ENCODE measurements around the gene AMFR. TPM values are rescaled to one million over a fixed set of nuclear protein-coding genes. Genes with fewer than 3 reads are reported as not detected.

AMFR gene
- total and polyA plus RNA-seq, 2 of the 13 experiments (the other 11 are each of a cell fraction or from before 2014, with no cell fraction given) = 52.9 to 108 TPM

GRCh38 chr16:56450986-56451752, 25.8 kb upstream of the AMFR start, which contains the start of the genes NUDT21 and OGFOD1 (continued):
- TF ChIP-seq ZNF784 (CRISPR knock-in tag; IDR thresholded peaks at IDR 0.05; ENCODE audit: borderline replicate concordance) = peak; percentile 47; the same call in 1 of the 2 replicates
- TF ChIP-seq SKIL (CRISPR knock-in tag; IDR thresholded peaks at IDR 0.05; ENCODE audit: borderline replicate concordance) = no peak
- no peak for TF ChIP-seq THYN1 (CRISPR knock-in tag; IDR thresholded peaks at IDR 0.05; ENCODE audit: borderline replicate concordance, low read depth)
- TF ChIP-seq ETV6 (CRISPR knock-in tag; conservative IDR thresholded peaks at IDR 0.05) = no peak; the same call in 1 of the 2 replicates
- TF ChIP-seq ZNF432 (CRISPR knock-in tag; IDR thresholded peaks at IDR 0.05; ENCODE audit: borderline replicate concordance) = no peak
- TF ChIP-seq ZNF260 (CRISPR knock-in tag; IDR thresholded peaks at IDR 0.05; ENCODE audit: borderline replicate concordance, low read depth) = no peak
- TF ChIP-seq ZNF17 (CRISPR knock-in tag; IDR thresholded peaks at IDR 0.05) = no peak
- TF ChIP-seq ZFP36 (IDR thresholded peaks at IDR 0.05; ENCODE audit: borderline replicate concordance, low read depth, low read length, partially characterized antibody) = no peak
- 0 out of 2 replicates have a peak, but pooled peaks have one; percentile 1 for TF ChIP-seq CBX5 (CRISPR knock-in tag; IDR thresholded peaks at IDR 0.05; ENCODE audit: borderline replicate concordance)
- peak; percentile 77 for TF ChIP-seq ZBTB43 (CRISPR knock-in tag; conservative IDR thresholded peaks at IDR 0.05)
- peak; percentile 41; the same call in 1 of the 2 replicates for TF ChIP-seq FOXK2 (IDR thresholded peaks at IDR 0.05)
- TF ChIP-seq ZNF317 (CRISPR knock-in tag; IDR thresholded peaks at IDR 0.05) = no peak
- peak; percentile 41; the same call in 1 of the 2 replicates for TF ChIP-seq HDAC2 (CRISPR knock-in tag; IDR thresholded peaks at IDR 0.05)
- TF ChIP-seq ZNF710 (CRISPR knock-in tag; IDR thresholded peaks at IDR 0.05; ENCODE audit: borderline replicate concordance) = peak; percentile 34; the same call in 1 of the 2 replicates
- TF ChIP-seq HMG20B (CRISPR knock-in tag; conservative IDR thresholded peaks at IDR 0.05) = no peak
- TF ChIP-seq JARID2 (CRISPR knock-in tag; IDR thresholded peaks at IDR 0.05; ENCODE audit: insufficient replicate concordance) = no peak
- TF ChIP-seq ONECUT2 (CRISPR knock-in tag; IDR thresholded peaks at IDR 0.05) = no peak
- TF ChIP-seq MZF1 (CRISPR knock-in tag; IDR thresholded peaks at IDR 0.05; ENCODE audit: borderline replicate concordance) = peak; percentile 72; the same call in 1 of the 2 replicates
- no peak for TF ChIP-seq RBM22 (optimal IDR thresholded peaks at IDR 0.05; ENCODE audit: low read length)
- 0 out of 2 replicates have a peak, but pooled peaks have one; percentile 66 for TF ChIP-seq ZNF224 (CRISPR knock-in tag; IDR thresholded peaks at IDR 0.05)
- no peak for TF ChIP-seq ZBTB21 (CRISPR knock-in tag; IDR thresholded peaks at IDR 0.05)
